Peyer's patch (tissue), 4 donors: ENCODE data around the gene CRTC1.

Experiments
- POLR2A ChIP-seq, 2 donors: fragments of 450-650 bp; IDR thresholded peaks; one replicate each; pipeline ENCODE4 v1.5.1; 2017; ENCODE audit warnings: antibody characterized with exemption in 2 of 2, mild to moderate bottlenecking in 2 of 2, moderate library complexity in 2 of 2
- TF ChIP-seq, protein P1 (sequence below), 6 experiments: fragments of 450-650 bp in 4 of 6; fragments of 200-600 bp in 2 of 6; sonication (generic) in 1 of 6; IDR thresholded peaks; one replicate each; pipeline ENCODE4 v1.5.1; 2017 to 2019; ENCODE audit warnings: antibody characterized with exemption in 6 of 6, mild to moderate bottlenecking in 3 of 6, moderate library complexity in 1 of 6

DNA sequence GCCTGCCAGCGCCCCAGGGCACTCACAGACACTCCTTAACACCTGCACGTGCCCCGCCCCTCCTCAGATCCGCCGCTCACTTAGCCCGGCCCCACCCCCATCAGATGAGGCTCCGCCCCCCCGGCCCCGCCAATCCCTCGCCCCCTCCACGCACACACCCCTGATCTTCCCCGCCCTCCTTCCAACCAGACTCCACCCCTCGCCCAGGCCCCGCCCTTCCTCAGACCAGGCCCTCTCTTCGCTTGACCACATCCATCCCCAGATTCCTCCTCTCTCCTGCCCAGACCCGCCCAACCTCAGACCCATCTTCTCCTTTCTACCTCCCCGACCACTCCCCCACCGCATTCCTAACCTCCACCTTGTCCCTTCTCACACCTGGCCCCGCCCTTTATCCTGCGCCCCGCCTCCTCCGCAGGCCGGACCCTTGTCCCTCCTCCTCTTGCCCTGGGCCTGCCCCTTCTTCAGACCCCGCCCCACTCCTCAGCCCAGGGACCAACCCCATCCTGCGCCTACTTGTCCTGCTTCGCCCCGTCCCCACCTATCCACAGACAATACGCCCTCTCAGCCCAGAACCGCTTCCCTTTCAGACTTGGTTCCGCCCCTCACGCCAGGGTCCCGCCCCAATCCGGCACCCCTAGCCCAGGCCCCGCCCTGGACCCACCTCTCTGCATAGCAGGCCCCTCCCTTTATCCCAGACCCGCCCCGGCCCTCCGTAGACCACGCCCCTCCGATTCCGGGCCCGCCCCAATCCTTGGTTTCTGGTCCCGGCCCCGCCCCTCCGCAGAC is 47.1 kb upstream of the CRTC1 start:
- TF ChIP-seq, protein P1, sequence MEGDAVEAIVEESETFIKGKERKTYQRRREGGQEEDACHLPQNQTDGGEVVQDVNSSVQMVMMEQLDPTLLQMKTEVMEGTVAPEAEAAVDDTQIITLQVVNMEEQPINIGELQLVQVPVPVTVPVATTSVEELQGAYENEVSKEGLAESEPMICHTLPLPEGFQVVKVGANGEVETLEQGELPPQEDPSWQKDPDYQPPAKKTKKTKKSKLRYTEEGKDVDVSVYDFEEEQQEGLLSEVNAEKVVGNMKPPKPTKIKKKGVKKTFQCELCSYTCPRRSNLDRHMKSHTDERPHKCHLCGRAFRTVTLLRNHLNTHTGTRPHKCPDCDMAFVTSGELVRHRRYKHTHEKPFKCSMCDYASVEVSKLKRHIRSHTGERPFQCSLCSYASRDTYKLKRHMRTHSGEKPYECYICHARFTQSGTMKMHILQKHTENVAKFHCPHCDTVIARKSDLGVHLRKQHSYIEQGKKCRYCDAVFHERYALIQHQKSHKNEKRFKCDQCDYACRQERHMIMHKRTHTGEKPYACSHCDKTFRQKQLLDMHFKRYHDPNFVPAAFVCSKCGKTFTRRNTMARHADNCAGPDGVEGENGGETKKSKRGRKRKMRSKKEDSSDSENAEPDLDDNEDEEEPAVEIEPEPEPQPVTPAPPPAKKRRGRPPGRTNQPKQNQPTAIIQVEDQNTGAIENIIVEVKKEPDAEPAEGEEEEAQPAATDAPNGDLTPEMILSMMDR (IDR thresholded peaks at IDR 0.05), result no peak
- peak in 1 of 2 donors; percentile 11 for TF ChIP-seq POLR2A (IDR thresholded peaks at IDR 0.05)
